HG03432 (cell line): Measurements from ENCODE around the gene MGLL.

Source experiments
- ATAC-seq: cut with Tn5 transposase; IDR thresholded peaks from one replicate; pipeline ENCODE4 v1.9.1; 2021; ENCODE audit warnings: mild to moderate bottlenecking, moderate library complexity; ENCODE audit not compliant: unreplicated experiment

MGLL gene

GRCh38 chr3:127730171-127730570 lies 92.1 kb downstream of the MGLL start:
- no peak for ATAC-seq

GRCh38 chr3:127729556-127730056 lies 92.7 kb downstream of the MGLL start:
- no peak for ATAC-seq

- ATAC-seq = no peak
Observed at GRCh38 chr3:127728417-127729015, 93.8 kb downstream of the MGLL start.

DNA sequence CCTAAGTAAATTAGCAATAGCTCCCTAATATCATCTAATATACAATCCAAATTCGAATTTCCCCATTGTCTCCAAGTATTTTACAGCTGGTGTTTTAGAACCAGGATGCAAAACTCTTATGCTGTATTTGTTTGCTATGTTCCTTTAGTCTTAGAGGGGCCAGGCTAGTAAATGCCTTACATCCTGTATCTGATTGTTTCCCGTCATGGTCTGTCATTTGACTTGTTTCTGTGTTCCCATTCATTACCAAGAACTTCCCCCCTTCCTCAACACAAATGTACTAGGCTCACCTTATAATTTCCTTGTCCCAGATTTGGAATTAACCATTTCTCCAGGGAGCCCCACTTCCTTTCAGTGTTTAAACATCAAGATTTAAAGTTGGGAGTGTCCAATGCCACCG lies 95.4 kb downstream of the MGLL start:
- ATAC-seq = no peak

DNA sequence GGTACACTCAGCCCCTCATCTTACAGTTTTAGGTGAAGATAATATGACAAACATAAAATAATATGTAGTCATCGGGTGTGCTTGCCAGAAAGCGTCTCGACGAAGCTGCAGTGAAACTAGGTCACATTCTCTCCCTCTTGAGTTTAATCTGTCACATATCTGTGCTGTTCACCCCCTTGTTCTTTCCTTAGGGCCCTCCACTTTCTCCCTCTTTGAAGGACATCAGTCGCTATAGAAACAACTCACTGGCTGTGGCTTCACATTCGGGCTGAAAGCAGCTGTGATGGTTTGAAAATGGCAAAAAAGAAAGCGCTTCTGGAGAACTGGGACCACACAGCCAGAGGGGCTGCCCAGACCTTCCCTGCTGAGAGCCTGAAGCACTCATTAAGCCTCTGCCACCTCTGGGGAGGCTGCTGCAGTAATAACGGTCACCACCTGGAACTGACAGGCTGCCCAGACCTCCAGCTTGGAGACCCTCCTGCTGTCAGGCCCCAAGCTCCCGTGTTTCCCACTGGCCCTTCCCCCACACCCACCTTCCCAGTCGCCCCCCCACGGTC lies 99.2 kb downstream of the MGLL start:
- ATAC-seq = no peak

DNA sequence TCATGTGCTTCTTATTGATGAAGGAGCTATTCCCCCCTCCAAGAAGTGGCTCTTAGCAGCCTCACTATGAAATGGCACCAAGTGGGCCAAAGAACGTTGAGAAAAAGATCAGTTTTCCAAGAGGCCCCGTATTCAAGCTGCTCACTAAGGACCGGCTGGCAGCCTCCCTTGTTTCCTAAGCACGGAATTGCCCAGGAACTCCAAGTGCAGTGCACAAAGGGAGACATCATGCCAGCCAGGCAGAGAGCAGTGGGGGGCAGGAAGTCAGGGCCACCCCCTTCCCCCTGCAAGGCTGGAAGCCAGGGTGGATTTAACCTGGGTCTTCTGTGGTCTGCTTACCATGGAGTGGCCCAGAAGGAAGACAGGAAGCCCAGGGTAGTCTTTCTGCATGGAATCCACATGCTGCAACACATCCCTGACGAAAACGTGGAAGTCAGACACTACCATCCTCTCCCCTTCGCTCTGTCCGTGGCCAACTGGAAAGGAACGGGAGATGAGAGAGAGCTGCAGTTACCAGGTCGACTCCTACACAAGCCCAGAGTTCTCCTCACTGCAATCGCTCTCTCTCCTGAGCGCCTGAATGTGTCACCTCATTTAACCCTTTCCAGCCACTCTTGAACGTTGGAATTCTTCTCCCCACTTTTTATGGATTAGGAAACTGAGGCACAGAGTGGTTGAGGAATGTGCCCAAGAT lies 100.1 kb downstream of the MGLL start:
- ATAC-seq = no peak

GRCh38 chr3:127720985-127721935 lies 101.1 kb downstream of the MGLL start:
- ATAC-seq = no peak

- no peak for ATAC-seq
Observed at GRCh38 chr3:127720161-127720823, 102.0 kb downstream of the MGLL start.

DNA sequence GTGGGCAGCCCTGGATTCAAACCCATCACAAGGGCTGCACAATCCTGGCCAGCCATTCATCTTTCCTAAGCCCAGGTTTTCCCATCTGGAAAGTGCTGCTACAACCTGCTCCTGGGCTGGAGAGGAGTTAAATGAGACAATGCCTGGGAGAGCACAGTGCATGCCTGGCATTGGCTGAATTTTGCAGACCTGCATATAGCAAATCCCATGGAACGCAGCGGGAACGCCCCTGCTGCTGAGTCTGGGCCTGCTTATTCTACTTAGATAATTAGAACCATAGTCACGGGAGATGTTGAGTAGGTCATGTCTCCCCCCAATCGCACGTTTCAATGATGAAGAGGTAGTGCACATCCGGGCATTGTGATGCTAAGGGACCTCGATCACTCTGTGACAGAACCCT lies 102.9 kb downstream of the MGLL start:
- no peak for ATAC-seq

GRCh38 chr3:127718916-127719290 lies 103.4 kb downstream of the MGLL start:
- no peak for ATAC-seq

- no peak for ATAC-seq
Observed at GRCh38 chr3:127718245-127718915, 103.9 kb downstream of the MGLL start.

DNA sequence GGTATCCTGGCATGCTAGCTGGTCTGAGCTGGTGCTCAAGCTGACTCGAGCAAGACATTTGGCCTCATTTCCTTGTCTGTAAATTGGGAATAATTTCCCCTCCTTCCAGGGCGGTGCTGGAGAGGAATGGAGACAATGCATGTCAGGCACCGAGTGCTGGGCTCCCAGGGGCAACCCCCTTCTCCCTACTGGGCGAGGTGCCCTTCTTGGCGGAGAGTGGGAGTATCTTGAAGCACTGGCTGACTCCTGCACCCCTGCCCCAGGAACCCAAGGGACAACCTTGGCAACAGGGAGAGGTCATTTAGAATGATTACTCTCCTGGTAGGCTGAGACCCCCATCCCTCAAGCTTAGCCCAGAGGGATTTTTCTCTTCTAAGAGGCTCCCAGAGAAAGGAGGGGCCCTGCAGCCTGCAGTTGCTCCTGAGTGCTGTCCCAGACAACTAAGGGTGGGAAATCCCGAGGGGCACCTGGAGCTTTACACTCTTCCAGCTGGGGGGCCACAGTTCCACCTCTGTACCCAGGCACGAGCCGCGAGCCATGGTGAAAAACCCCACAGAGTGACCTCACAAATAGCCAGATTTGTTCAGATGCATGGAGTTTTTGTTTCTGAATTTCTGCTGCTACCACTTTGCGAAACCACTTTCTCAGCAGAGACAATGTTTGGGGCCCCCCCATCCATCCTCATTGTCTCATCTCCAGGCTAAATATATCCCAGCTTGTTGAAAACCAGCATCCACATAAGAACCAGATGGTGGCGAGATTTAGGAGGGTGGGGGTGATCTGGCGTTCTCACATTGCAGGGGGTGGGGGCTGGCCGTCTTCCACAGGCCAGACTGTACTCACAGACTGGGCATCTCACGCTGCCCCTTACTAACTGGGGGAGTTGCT lies 104.7 kb downstream of the MGLL start:
- no peak for ATAC-seq

GRCh38 chr3:127716384-127716783 lies 105.9 kb downstream of the MGLL start:
- ATAC-seq = no peak

DNA sequence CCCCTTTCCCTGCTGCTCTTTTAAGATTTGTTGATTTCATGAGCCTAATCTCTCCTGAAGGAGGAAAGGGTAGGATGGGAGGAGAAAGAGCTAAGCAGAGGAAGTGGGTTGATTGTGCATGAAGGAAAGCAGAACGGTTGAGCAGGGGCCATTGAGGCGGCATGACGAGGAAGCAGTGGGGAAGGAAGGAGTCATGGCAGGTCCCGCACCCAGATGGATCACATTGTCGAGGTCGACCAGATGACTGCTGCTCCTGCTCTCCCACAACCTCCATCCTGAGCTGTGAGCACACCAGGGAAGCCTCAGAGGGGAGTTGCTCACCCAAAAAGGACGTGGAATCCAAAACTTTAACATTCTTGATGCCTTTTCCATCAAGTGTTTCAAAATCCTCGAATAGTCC lies 106.8 kb downstream of the MGLL start:
- ATAC-seq = no peak

- ATAC-seq = no peak
Observed at GRCh38 chr3:127714866-127715265, 107.4 kb downstream of the MGLL start.

DNA sequence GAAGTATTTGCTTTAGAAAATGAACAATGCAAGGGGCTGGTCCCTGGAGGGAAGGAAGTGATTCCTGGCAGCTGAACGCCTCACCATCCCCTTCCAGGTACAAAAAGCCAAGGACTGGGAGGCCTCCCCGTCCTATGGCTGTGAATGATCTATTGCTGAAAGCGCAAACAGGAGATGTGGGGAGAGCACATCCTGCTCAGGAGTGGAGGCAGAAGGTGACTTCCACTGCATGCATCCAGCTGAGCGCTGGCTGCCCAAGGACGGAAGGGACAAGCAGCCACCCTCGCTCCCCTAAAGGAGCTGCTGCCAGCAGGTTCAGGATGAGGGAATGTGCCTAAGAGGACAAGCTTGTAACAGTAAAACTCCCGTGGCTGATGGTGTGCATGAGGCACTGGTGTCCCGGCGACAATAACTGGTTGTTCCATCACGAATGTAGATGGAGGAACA lies 108.2 kb downstream of the MGLL start:
- no peak for ATAC-seq

- ATAC-seq = no peak
Observed at GRCh38 chr3:127712881-127713771, 109.2 kb downstream of the MGLL start.

DNA sequence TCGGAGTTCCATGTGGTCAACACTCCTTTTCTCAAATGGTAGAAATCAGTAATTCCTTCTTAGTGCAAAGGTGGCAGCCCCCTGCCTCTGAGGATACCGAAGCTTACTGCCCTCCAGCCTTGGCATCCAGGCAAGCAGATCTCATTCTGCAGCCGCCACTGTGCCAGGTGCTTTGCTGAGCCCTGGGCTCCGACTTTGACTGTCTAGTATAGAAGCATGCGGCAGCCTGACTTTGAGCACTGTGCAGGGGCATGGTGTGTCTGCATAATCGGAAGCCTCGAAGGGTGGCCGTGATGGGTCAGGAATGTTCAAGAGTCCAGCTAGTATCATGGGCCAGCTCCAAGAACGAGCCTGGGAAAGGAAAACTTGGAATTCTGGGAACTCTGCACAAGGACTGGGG lies 109.9 kb downstream of the MGLL start:
- no peak for ATAC-seq
